Transverse colon (tissue), 3 donors: ENCODE data around the gene CEP170B.

Experiments
- CTCF ChIP-seq, 5 experiments: fragments of 200-600 bp in 3 of 5; fragments of 450-650 bp in 2 of 5; sonication (generic) in 3 of 5; IDR thresholded peaks; 1 replicate in 2 of 5; 2 replicates in 3 of 5; pipeline ENCODE4 v1.5.1; 2016 to 2017; ENCODE audit warnings: antibody characterized with exemption in 5 of 5, inconsistent platforms in 3 of 5, mild to moderate bottlenecking in 2 of 5, moderate library complexity in 1 of 5
- EP300 ChIP-seq: sonication (generic); formaldehyde crosslinking; IDR thresholded peaks from one replicate; pipeline ENCODE4 v1.6.1; 2017; ENCODE audit warnings: antibody characterized with exemption, low read depth
- POLR2A ChIP-seq: fragments of 450-650 bp; IDR thresholded peaks from one replicate; pipeline ENCODE4 v1.6.1; 2016; ENCODE audit warnings: antibody characterized with exemption, mild to moderate bottlenecking, moderate library complexity

DNA sequence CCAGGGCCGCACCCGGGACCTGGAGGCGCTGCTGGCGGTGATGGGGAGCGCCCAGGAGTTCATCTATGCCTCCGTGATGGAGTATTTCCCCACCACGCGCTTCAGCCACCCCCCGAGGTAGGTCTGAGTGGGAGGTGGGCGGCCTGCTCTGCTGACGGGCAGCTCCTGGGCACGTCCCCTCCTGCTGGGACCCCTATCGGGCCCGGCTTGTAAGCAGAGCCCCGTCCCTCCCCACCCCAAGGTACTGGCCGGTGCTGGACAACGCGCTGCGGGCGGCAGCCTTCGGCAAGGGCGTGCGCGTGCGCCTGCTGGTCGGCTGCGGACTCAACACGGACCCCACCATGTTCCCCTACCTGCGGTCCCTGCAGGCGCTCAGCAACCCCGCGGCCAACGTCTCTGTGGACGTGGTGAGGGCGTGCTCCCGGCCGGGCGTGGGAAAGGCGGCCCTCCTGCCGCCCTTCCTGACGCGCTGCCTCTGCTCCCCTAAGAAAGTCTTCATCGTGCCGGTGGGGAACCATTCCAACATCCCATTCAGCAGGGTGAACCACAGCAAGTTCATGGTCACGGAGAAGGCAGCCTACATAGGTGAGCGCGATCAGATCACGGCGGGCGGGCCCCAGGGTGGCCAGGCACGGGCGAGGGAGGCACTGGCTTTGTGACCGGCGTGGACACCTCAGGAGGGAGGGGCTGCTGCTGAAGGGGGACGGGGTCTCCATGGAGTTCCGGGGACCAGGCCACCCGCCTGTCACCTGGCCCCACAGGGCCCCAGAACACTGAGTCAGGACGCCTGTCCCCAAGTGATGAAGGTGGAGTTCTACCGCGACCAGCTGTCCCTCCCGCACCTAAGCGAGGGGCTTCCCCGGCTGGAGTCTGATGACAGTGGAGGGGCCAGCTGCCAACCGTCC lies 67.0 kb downstream of the CEP170B start:
- no peak for TF ChIP-seq CTCF (IDR thresholded peaks at IDR 0.05)
- TF ChIP-seq POLR2A: no peak
- no peak for TF ChIP-seq EP300
